HEK293 (cell line): ENCODE data around the gene VEZF1.

Experiments
- MZF1 ChIP-seq: fragments of 450-650 bp; formaldehyde crosslinking; IDR thresholded peaks from 2 replicates; pipeline ENCODE4 v1.5.1; 2017; ENCODE audit warnings: missing biosample characterization, missing genetic modification characterization, borderline replicate concordance
- ZBTB49 ChIP-seq: fragments of 450-650 bp; formaldehyde crosslinking; IDR thresholded peaks from 2 replicates; pipeline ENCODE4 v1.5.1; 2016; ENCODE audit warnings: missing biosample characterization, missing genetic modification characterization, low read depth
- TF ChIP-seq, protein P1 (sequence below): fragments of 450-650 bp; formaldehyde crosslinking; IDR thresholded peaks from 2 replicates; pipeline ENCODE4 v1.5.1; 2016; ENCODE audit warnings: missing biosample characterization, missing genetic modification characterization
- TF ChIP-seq, protein P2 (sequence below): fragments of 450-650 bp; formaldehyde crosslinking; IDR thresholded peaks from 2 replicates; pipeline ENCODE4 v1.5.1; 2016; ENCODE audit warnings: missing biosample characterization, missing genetic modification characterization
- TF ChIP-seq, protein P3 (sequence below): sonication (generic); formaldehyde crosslinking; IDR thresholded peaks from 2 replicates; pipeline ENCODE4 v1.8.1; 2022; ENCODE audit warnings: mild to moderate bottlenecking, moderate library complexity, missing genetic modification reagents

DNA sequence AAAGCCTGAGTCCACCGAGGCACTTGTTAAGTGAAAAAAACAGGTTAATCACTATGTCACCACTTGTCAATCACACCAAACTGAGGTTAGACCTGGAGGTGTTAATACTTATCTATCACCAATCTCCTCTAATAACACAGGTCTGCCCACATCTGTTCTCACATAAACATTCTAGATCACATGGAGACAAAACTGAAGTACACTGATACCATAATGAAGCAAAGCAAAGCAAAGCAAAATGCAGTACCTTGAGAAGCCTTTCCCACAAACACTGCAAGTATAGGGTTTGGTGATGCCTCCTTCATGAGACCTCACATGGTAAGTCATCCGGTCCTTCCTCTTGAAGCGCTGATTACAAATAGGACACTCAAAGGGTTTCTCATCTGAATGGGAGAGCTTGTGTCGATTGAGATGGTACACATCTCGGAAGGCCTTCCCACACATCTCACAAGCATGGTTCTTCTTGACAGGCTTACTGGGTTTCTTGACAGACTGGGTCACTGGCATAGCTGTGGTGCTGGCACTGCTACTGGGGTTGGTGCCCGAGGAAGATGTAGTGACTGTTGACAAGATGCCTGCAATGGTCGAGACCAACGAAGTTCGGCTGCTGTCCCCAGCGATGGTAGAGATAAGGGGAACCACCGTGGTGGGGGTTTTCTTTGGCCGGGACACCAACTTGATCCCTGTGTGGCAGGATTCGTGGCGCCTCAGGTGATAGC is 5.4 kb downstream of the VEZF1 start:
- TF ChIP-seq ZBTB49 (tag by site-specific recombination) (no peak), MZF1 (tag by site-specific recombination) (no peak)
- TF ChIP-seq, protein P1, sequence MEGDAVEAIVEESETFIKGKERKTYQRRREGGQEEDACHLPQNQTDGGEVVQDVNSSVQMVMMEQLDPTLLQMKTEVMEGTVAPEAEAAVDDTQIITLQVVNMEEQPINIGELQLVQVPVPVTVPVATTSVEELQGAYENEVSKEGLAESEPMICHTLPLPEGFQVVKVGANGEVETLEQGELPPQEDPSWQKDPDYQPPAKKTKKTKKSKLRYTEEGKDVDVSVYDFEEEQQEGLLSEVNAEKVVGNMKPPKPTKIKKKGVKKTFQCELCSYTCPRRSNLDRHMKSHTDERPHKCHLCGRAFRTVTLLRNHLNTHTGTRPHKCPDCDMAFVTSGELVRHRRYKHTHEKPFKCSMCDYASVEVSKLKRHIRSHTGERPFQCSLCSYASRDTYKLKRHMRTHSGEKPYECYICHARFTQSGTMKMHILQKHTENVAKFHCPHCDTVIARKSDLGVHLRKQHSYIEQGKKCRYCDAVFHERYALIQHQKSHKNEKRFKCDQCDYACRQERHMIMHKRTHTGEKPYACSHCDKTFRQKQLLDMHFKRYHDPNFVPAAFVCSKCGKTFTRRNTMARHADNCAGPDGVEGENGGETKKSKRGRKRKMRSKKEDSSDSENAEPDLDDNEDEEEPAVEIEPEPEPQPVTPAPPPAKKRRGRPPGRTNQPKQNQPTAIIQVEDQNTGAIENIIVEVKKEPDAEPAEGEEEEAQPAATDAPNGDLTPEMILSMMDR (tag by site-specific recombination) = no peak
- TF ChIP-seq, protein P2, sequence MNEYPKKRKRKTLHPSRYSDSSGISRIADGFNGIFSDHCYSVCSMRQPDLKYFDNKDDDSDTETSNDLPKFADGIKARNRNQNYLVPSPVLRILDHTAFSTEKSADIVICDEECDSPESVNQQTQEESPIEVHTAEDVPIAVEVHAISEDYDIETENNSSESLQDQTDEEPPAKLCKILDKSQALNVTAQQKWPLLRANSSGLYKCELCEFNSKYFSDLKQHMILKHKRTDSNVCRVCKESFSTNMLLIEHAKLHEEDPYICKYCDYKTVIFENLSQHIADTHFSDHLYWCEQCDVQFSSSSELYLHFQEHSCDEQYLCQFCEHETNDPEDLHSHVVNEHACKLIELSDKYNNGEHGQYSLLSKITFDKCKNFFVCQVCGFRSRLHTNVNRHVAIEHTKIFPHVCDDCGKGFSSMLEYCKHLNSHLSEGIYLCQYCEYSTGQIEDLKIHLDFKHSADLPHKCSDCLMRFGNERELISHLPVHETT (tag by site-specific recombination) = no peak
- TF ChIP-seq, protein P3, sequence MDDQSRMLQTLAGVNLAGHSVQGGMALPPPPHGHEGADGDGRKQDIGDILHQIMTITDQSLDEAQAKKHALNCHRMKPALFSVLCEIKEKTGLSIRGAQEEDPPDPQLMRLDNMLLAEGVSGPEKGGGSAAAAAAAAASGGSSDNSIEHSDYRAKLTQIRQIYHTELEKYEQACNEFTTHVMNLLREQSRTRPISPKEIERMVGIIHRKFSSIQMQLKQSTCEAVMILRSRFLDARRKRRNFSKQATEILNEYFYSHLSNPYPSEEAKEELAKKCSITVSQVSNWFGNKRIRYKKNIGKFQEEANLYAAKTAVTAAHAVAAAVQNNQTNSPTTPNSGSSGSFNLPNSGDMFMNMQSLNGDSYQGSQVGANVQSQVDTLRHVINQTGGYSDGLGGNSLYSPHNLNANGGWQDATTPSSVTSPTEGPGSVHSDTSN (CRISPR knock-in tag) = no peak
